Fibroblast of the aortic adventitia (primary cell): Measurements from ENCODE around the gene IRAK1BP1. TPM values are rescaled to one million over a fixed set of nuclear protein-coding genes. Genes with fewer than 3 reads are reported as not detected.

ENCODE experiments used
- DNase-seq: peaks from one replicate; pipeline ENCODE4 v3.0.0-alpha.2; 2010; ENCODE audit warnings: low read depth
- H3K4me3 ChIP-seq: 2 replicates; pipeline ENCODE4 v1.5.1; 2011; ENCODE audit warnings: low read depth, mild to moderate bottlenecking, control low read depth, low read length, moderate library complexity
- CTCF ChIP-seq: IDR thresholded peaks from 2 replicates; pipeline ENCODE4 v1.5.1; 2011; ENCODE audit warnings: mild to moderate bottlenecking, low read length, control low read depth, inconsistent platforms; ENCODE audit not compliant: insufficient read depth
- total RNA-seq: library from RNA; depleted of rRNA; stranded (reverse); fragments of >200 nt; gene quantifications from 2 replicates; pipeline ENCODE4 v1.2.3, GENCODE V29; 2012; ENCODE audit warnings: low replicate concordance

Gene IRAK1BP1
- total RNA-seq, 1 donor: 7.9 TPM

- TF ChIP-seq CTCF: no peak
- H3K4me3 ChIP-seq: no peak overlapping the region
- peak; percentile 30 for DNase-seq
Observed at GRCh38 chr6:78835817-78836216, 31.5 kb upstream of the IRAK1BP1 start.

- TF ChIP-seq CTCF: no peak
- DNase-seq: no peak
- H3K4me3 ChIP-seq: no peak overlapping the region
Observed at GRCh38 chr6:78836598-78836997, 30.8 kb upstream of the IRAK1BP1 start.

GRCh38 chr6:78841111-78841510, 26.2 kb upstream of the IRAK1BP1 start:
- DNase-seq: no peak
- no peak overlapping the region for H3K4me3 ChIP-seq
- TF ChIP-seq CTCF: no peak

GRCh38 chr6:78842953-78843352, 24.4 kb upstream of the IRAK1BP1 start:
- DNase-seq: no peak
- H3K4me3 ChIP-seq: no peak overlapping the region
- no peak for TF ChIP-seq CTCF

GRCh38 chr6:78844899-78845298, 22.5 kb upstream of the IRAK1BP1 start:
- TF ChIP-seq CTCF: no peak
- DNase-seq: no peak

GRCh38 chr6:78845567-78845966, 21.8 kb upstream of the IRAK1BP1 start:
- DNase-seq: no peak
- no peak for TF ChIP-seq CTCF
- no peak overlapping the region for H3K4me3 ChIP-seq

More at GRCh38 chr6:78844899-78845298, 22.5 kb upstream of the IRAK1BP1 start:
- no peak overlapping the region for H3K4me3 ChIP-seq

GRCh38 chr6:78850621-78851020, 16.7 kb upstream of the IRAK1BP1 start:
- no peak for TF ChIP-seq CTCF
- H3K4me3 ChIP-seq: no peak overlapping the region
- DNase-seq: no peak
